Posterior vena cava (tissue), 2 donors: ENCODE data around the gene TAGLN3. TPM values are rescaled to one million over a fixed set of nuclear protein-coding genes. Genes with fewer than 3 reads are reported as not detected.
A peak's percentile ranks its signal among the peaks of the same experiment; 100 is the strongest.

Experiments
- DNase-seq: peaks from one replicate; pipeline ENCODE4 v3.0.0-alpha.2; 2020; ENCODE audit warnings: low spot score
- intact Hi-C, 2 donors: fragments of 100-400 bp; cut with DNase I; formaldehyde crosslinking; loops; one replicate each; pipeline versions ENCODE4 v1.14.1 to v1.14.2; 2022 to 2023
- long read RNA-seq, 2 donors: library from polyadenylated mRNA; unstranded; transcript quantifications; one replicate each; pipeline ENCODE4 v2.0.0, GENCODE V29; 2020 to 2021
- total RNA-seq, 2 donors: library from RNA; stranded (reverse); fragmentation: NEBNext Ultra II Directional; extraction: Animal tissue kit (Norgen Biotek cat#: 25700); gene quantifications; one replicate each; pipeline ENCODE4 v1.2.1, GENCODE V29; 2021
- donor health status: DM: yes; HTN: yes; CAD: no.
- donor health status: DM: yes; HTN: yes; CAD: no.

Gene TAGLN3
- total RNA-seq, result not detected
- long read RNA-seq, donor 1, result 0 reads
- long read RNA-seq, donor 2, result 0 reads

GRCh38 chr3:111998636-111999483, at the start of gene TAGLN3:
TAGLN3 (plus strand) TSS chr3:111998922; CDS start chr3:111999423, 501 bp downstream.
- intact Hi-C loops, result no loop called here
- DNase-seq, result no peak

- no peak for DNase-seq
- intact Hi-C loops, result loop anchor here in 1 of 2 donors (10.0 kb wide), 1 partner anchor 85 kb away; no protein-coding TSS in a partner anchor
Measured at GRCh38 chr3:111949712-111950111, 49.0 kb upstream of the TAGLN3 start.

- intact Hi-C loops, result no loop called here
- DNase-seq, result no peak
Measured at GRCh38 chr3:111951032-111951431, 47.7 kb upstream of the TAGLN3 start.

GRCh38 chr3:111952086-111952485, 46.6 kb upstream of the TAGLN3 start:
- intact Hi-C loops, result no loop called here
- no peak for DNase-seq

GRCh38 chr3:111952866-111953450, 45.8 kb upstream of the TAGLN3 start:
- DNase-seq, result no peak
- intact Hi-C loops, result no loop called here

GRCh38 chr3:111954228-111954990, 44.3 kb upstream of the TAGLN3 start:
- intact Hi-C loops, result no loop called here
- no peak for DNase-seq

- intact Hi-C loops, result no loop called here
- no peak for DNase-seq
Measured at GRCh38 chr3:111955876-111956275, 42.8 kb upstream of the TAGLN3 start.

- DNase-seq, result no peak
- intact Hi-C loops, result no loop called here
Measured at GRCh38 chr3:111956449-111956848, 42.3 kb upstream of the TAGLN3 start.

- DNase-seq, result no peak
- intact Hi-C loops, result no loop called here
Measured at GRCh38 chr3:111956995-111957734, 41.6 kb upstream of the TAGLN3 start.

GRCh38 chr3:111961461-111962164, 37.1 kb upstream of the TAGLN3 start:
- no peak for DNase-seq
- intact Hi-C loops, result no loop called here

GRCh38 chr3:111963424-111963823, 35.3 kb upstream of the TAGLN3 start:
- no peak for DNase-seq
- intact Hi-C loops, result no loop called here

- intact Hi-C loops, result loop anchor here (5.0 kb wide), 1 partner anchor 248 kb away; no protein-coding TSS in a partner anchor
- no peak for DNase-seq
Measured at GRCh38 chr3:111965484-111965883, 33.2 kb upstream of the TAGLN3 start.

GRCh38 chr3:111967068-111967467, 31.7 kb upstream of the TAGLN3 start:
- DNase-seq, result no peak
- intact Hi-C loops, result loop anchor here (5.0 kb wide), 1 partner anchor 250 kb away; no protein-coding TSS in a partner anchor

- intact Hi-C loops, result loop anchor here (5.0 kb wide), 1 partner anchor 250 kb away; no protein-coding TSS in a partner anchor
- DNase-seq, result peak; percentile 90
Measured at GRCh38 chr3:111967651-111968274, 31.0 kb upstream of the TAGLN3 start.

GRCh38 chr3:111968319-111969054, 30.2 kb upstream of the TAGLN3 start:
- intact Hi-C loops, result loop anchor here (5.0 kb wide), 1 partner anchor 251 kb away; no protein-coding TSS in a partner anchor
- DNase-seq, result no peak

GRCh38 chr3:111970376-111970775, 28.3 kb upstream of the TAGLN3 start:
- no peak for DNase-seq
- intact Hi-C loops, result no loop called here

GRCh38 chr3:111971533-111972130, 27.1 kb upstream of the TAGLN3 start:
- DNase-seq, result no peak

More at GRCh38 chr3:111971533-111972130, 27.1 kb upstream of the TAGLN3 start:
- intact Hi-C loops, result no loop called here
